Muscle of leg (tissue), 11 donors: ENCODE measurements around the gene CCR3. TPM values are rescaled to one million over a fixed set of nuclear protein-coding genes. Genes with fewer than 3 reads are reported as not detected.
A peak's percentile ranks its signal among the peaks of the same experiment; 100 is the strongest.

Source experiments
- DNase-seq: peaks from one replicate; pipeline ENCODE4 v3.0.0; 2013
- H3K27ac ChIP-seq: one replicate; pipeline ENCODE4 v1.5.1; 2013; ENCODE audit warnings: mild to moderate bottlenecking, low read length, control low read depth
- H3K27me3 ChIP-seq: one replicate; pipeline ENCODE4 v1.6.1; 2013; ENCODE audit warnings: low read length; ENCODE audit not compliant: control insufficient read depth, insufficient read depth
- H3K36me3 ChIP-seq: one replicate; pipeline ENCODE4 v1.6.1; 2013; ENCODE audit warnings: low read length; ENCODE audit not compliant: control insufficient read depth, insufficient read depth
- H3K4me1 ChIP-seq: one replicate; pipeline ENCODE4 v1.6.1; 2013; ENCODE audit warnings: low read length; ENCODE audit not compliant: control insufficient read depth, insufficient read depth
- H3K4me3 ChIP-seq: one replicate; pipeline ENCODE4 v1.5.1; 2013; ENCODE audit warnings: low read length, control low read depth
- H3K9me3 ChIP-seq: replicated peaks from 2 replicates; pipeline ENCODE4 v1.6.1; 2013; ENCODE audit warnings: low read depth, low read length; ENCODE audit not compliant: control insufficient read depth
- WGBS: methylation state at CpG from one replicate; pipeline ENCODE4 v1.1.5; 2013; ENCODE audit warnings: missing lambda C conversion rate; ENCODE audit not compliant: insufficient coverage; 5-methylcytosine and 5-hydroxymethylcytosine counted together
- polyA plus RNA-seq, 8 donors: library from polyadenylated mRNA; unstranded; fragments of 120-200 nt; gene quantifications; one replicate each; pipeline versions ENCODE4 v1.2.1 to v1.2.3, GENCODE V29; 2013; ENCODE audit warnings: inconsistent platforms in 1 of 8, low replicate concordance in 1 of 8; ENCODE audit not compliant: insufficient read length in 8 of 8, insufficient read depth in 1 of 8
- total RNA-seq: library from RNA; stranded (reverse); fragments of 120-200 nt; gene quantifications from one replicate; pipeline ENCODE4 v1.2.4, GENCODE V29; 2013

Gene CCR3
- total and polyA plus RNA-seq, 9 donors: not detected

DNA sequence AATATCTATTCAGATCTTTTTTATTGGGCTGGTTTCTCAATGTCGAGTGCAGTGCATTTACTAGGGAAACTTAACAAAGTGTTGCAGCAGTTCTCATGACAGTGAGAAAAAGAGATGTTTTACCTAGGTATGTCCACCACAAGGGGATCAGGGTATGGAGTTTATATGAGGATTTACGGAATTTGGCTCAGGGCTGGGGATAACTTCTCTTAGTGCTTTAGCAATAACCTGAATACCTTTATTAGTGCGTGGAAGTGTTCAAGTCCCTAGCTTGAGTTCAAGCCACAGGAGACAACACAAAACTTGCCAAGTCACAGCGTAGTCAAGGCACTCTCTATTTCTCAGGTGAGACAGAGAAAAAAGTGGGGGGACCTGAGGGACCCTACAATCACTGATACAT is 3.9 kb upstream of the CCR3 start:
- H3K27me3 ChIP-seq: peaks cover 4% of the 10 kb centered on the region
- no peaks in the 10 kb centered on the region for H3K4me1 ChIP-seq
- 100% methylated on average over 2 of the region's 4 CpGs for WGBS
- no peak for DNase-seq
- H3K4me3 ChIP-seq: no peak overlapping the region
- H3K36me3 ChIP-seq: no peaks in the 10 kb centered on the region
- no peak overlapping the region for H3K27ac ChIP-seq
- no peaks in the 10 kb centered on the region for H3K9me3 ChIP-seq

DNA sequence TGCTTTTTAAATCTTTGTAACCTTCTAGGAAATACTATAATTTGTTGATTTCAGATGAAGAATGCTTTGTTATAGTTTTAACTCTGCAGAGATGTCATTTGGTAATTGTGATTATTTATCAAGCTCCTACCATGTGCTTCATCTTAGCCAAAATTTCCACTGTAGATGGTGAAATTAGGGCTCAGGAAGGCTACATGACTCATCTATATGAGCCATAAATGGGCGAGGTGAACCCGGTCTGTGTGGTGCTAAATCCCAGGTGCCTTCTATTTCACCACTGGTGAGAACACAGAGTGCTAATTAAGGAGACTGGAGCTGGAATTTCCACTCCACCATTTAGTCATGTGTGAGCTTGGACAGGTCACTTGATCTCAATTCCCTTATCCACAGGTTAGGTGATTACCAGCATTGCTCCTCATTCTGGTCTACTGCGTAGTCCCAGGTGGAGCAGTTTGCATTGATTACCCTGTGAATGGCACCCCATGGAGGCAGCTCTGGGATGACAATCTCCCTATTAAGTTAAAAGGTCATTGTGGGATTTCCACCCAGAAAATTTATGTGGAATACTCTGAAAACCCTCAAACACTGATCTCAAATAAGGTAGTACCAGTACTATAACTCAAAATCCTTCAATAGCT is 2.8 kb upstream of the CCR3 start:
- H3K27me3 ChIP-seq: peaks cover 4% of the 10 kb centered on the region
- DNase-seq: no peak
- no peaks in the 10 kb centered on the region for H3K36me3 ChIP-seq
- no peak overlapping the region for H3K27ac ChIP-seq
- H3K4me3 ChIP-seq: no peak overlapping the region
- no CpG with 5 or more reads among the region's 3 CpGs for WGBS
- H3K9me3 ChIP-seq: no peaks in the 10 kb centered on the region
- no peaks in the 10 kb centered on the region for H3K4me1 ChIP-seq

DNA sequence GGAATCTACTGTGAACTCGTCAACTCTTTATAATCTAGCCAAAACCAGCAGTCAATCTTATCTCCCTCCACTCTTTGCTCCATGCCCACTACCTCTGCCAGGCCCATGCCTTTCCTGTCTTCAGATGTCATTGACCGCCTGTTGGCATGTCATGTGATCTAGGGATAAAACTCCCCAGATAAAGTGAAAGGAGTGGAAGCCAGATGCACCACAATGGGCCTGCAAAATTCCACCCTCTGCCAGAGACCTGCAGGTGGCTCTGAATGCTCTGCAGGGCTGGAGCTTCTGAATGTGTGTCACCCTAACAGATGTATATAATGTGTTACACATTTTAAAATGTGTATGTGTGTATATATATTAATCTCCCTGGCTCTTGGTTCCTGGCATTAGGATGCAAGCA is 2.3 kb upstream of the CCR3 start:
- Histone ChIP-seq H3K9me3 (no peaks in the 10 kb centered on the region), H3K4me1 (no peaks in the 10 kb centered on the region), H3K27me3 (peaks cover 2% of the 10 kb centered on the region), H3K4me3 (no peak overlapping the region), H3K36me3 (no peaks in the 10 kb centered on the region), H3K27ac (no peak overlapping the region)
- DNase-seq: no peak
- WGBS: 100% methylated on average over 1 of the region's 2 CpGs

DNA sequence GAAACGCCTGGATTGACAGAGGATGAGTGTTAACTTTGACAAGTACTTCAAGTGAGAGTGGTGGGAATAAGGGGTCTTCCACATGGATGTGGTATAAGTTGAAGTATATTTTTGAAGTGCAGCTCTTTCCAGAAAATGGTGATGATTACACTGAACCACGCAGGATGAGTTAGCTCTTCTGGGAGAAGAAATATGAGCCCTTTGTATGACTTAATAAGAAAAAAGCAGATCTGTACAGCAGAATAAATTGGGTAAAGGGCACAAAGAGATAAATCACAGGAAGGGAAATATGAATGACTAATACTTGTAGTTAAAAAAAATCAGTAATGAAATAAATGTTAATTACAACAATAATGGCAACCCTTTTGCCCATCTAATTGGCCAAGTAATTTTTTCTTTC is 1.3 kb downstream of the CCR3 start:
- Histone ChIP-seq H3K36me3 (no peaks in the 10 kb centered on the region), H3K4me1 (no peaks in the 10 kb centered on the region), H3K27me3 (no peaks in the 10 kb centered on the region), H3K4me3 (no peak overlapping the region), H3K27ac (no peak overlapping the region), H3K9me3 (no peaks in the 10 kb centered on the region)
- no peak for DNase-seq
- WGBS: 46% methylated on average over 2 of the region's 2 CpGs

DNA sequence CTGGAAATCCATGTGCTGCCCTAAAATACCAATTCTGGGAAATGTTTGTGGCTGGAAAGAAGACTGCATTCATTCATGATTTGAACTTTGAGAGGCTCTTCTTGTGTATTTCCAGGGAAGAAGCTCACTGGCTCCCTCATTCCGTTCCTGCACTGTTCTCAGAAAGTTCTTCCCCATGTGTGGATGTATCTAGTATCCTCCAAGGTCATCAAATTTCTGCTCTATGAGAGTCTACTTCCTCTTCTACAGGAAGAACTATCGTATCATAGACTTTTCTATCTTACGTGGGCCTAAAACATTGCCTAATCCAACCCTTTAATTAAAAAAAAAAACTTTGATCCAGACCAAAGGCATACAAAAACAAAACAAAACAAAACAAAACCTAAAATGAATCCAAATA is 2.9 kb downstream of the CCR3 start:
- H3K36me3 ChIP-seq: no peaks in the 10 kb centered on the region
- no peaks in the 10 kb centered on the region for H3K9me3 ChIP-seq
- DNase-seq: peak; percentile 31
- no peak overlapping the region for H3K4me3 ChIP-seq
- no peaks in the 10 kb centered on the region for H3K27me3 ChIP-seq
- no peak overlapping the region for H3K27ac ChIP-seq
- 67% methylated on average over 1 of the region's 3 CpGs for WGBS
- no peaks in the 10 kb centered on the region for H3K4me1 ChIP-seq

DNA sequence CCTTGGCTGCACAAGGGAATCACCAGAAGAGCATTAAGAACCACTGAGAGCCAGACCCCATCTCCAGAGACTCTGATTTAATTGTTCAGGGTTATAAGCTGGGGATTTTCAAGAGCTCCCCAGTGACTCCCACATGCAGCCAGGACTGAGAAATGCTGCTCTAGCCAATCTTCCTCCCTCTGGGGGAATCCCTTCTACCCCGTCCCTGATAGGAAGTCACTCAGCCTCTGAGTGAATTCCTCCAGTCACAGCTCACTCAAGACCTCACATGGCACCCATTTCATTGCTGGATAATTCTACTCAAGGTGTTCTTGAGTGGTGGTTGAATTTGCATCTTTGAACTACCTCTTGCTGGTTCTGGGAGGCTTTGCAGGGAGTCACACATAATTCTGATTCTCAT is 10.7 kb downstream of the CCR3 start:
- Histone ChIP-seq H3K27me3 (no peaks in the 10 kb centered on the region), H3K4me3 (no peak overlapping the region), H3K9me3 (no peaks in the 10 kb centered on the region), H3K36me3 (no peaks in the 10 kb centered on the region), H3K4me1 (no peaks in the 10 kb centered on the region), H3K27ac (no peak overlapping the region)
- WGBS: no CpG with 5 or more reads among the region's 1 CpG
- DNase-seq: no peak

DNA sequence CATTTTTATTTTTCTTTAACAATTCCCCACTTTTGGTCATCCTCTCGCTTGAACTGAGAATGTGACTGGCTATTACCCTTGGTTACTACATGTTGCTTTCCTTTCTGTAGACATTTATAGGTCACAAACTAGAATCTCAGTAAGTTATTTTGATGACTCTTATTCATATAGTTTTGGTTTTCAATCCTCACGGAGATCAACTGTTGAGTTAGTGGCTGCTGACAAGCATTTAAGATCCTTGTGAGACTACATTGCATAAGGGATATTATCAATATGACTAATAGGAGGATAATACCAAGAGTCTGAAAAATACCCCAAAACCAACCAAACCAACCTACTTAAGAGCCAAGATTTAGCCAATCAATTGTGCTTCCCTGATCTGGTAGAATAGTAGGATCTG is 16.3 kb downstream of the CCR3 start:
- H3K9me3 ChIP-seq: no peaks in the 10 kb centered on the region
- H3K4me3 ChIP-seq: no peak overlapping the region
- peaks cover 3% of the 10 kb centered on the region for H3K27me3 ChIP-seq
- H3K27ac ChIP-seq: no peak overlapping the region
- H3K36me3 ChIP-seq: no peaks in the 10 kb centered on the region
- no peaks in the 10 kb centered on the region for H3K4me1 ChIP-seq
- WGBS: no CpG with 5 or more reads among the region's 2 CpGs
- no peak for DNase-seq

DNA sequence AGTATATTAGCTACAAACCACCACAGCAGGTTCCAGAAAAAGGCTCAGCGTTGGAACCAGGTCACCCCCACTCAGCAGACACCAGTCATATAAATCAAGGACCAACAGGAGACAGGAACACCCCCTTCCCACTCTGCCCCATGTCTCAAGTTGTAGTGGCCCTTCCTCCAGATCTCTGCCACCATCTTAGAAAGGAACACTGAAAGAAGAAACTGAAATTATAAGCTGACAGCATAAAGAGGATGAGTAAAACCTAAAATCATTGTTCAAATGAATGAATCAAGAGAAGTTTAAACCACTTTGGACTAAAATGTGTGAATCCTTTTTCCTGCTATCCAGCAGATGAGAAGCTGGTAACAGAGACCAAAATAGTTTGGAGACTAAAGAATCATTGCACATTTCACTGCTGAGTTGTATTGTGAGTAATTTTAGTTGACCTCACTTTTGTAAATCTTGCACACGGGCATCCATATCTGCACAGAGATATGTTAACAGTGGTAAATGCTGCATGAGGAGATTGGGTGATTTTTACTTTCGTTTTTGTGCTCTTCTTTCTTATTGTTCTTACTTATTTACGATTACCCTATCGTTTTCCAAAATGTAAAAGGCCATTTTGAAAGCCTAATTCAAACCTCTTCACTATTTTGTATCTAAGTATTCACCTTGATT is 19.8 kb downstream of the CCR3 start:
- Histone ChIP-seq H3K4me1 (no peaks in the 10 kb centered on the region), H3K27me3 (peaks cover 3% of the 10 kb centered on the region), H3K4me3 (no peak overlapping the region), H3K9me3 (no peaks in the 10 kb centered on the region), H3K27ac (no peak overlapping the region), H3K36me3 (no peaks in the 10 kb centered on the region)
- no peak for DNase-seq
- 71% methylated on average over 1 of the region's 5 CpGs for WGBS

DNA sequence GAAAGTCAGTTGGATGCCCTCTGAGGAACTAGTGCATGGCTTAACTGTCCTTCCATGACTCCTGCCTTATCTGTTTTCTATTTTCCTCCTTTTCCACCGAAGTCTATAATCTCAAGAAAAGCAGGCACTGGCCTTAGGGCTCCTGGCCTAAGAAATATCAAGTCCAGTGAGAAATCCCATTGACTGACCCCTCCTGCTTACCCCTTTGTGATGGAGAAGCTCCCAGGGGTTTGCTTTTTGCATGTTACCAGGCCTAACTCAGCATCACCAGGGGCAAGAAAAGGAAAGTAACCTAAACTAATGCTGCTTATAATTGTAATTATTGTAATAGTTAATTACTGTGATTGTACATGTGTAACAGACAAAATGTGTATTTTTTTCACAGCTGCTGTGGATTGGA is 21.7 kb downstream of the CCR3 start:
- no peak for DNase-seq
- Histone ChIP-seq H3K9me3 (no peaks in the 10 kb centered on the region), H3K27ac (no peak overlapping the region), H3K36me3 (no peaks in the 10 kb centered on the region), H3K27me3 (peaks cover 3% of the 10 kb centered on the region), H3K4me3 (no peak overlapping the region), H3K4me1 (no peaks in the 10 kb centered on the region)
- WGBS: no CpG with 5 or more reads among the region's 1 CpG

DNA sequence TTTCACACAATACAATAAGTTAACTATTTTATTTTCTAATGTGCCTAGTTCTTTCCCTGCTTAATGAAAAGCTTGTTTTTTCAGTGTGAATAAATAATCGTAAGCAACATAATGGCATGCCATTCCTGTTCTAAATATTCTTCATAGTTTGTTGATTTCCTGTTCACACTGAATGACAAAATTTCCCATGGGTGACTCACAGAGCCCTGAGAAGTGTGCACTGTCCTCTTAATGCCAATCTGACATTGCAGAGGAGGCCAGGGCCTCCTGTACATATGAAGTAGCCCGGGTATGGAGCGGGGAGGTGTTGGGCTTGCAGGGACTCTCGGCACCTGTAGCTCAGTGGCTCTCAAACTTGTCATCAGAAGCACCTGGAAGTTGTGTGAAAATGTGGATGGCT is 24.3 kb downstream of the CCR3 start:
- no peak overlapping the region for H3K27ac ChIP-seq
- no peak overlapping the region for H3K4me3 ChIP-seq
- 90% methylated on average over 3 of the region's 4 CpGs for WGBS
- no peaks in the 10 kb centered on the region for H3K4me1 ChIP-seq
- no peaks in the 10 kb centered on the region for H3K36me3 ChIP-seq
- peaks cover under 1% of the 10 kb centered on the region for H3K27me3 ChIP-seq
- no peak for DNase-seq
- no peaks in the 10 kb centered on the region for H3K9me3 ChIP-seq

DNA sequence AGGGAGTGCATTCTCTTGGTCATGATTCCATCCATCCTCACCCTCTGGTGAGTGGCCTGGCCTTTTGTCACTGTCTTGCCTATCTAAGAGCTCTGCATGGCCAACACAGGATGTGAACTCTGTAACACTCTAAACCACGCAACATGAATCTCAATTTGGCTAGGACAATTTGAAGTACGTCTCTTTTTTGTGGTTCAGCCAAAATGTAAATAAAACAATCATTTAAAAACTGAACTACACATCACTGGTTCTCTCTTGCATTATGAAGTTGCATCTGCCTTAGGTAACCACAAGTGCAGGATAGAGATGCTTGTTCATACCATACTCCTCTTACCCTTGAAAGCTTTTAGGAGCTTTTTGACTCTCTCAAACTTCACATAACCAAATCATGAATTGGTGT is 27.3 kb downstream of the CCR3 start:
- WGBS: 100% methylated on average over 1 of the region's 2 CpGs
- Histone ChIP-seq H3K4me3 (no peak overlapping the region), H3K9me3 (no peaks in the 10 kb centered on the region), H3K27ac (no peak overlapping the region), H3K4me1 (no peaks in the 10 kb centered on the region), H3K36me3 (no peaks in the 10 kb centered on the region), H3K27me3 (no peaks in the 10 kb centered on the region)
- DNase-seq: no peak
